ENCODE data around the gene DCK.
"Not testable (repeated sequence)": the region's sequence is repeated elsewhere in the genome, so short reads cannot be mapped to it uniquely, and the experiment has no call there.

The DCK gene

GRCh38 chr4:71029504-71029903, 36.1 kb downstream of the DCK start:
- DNase-seq (ENCODE audit: low read depth in 2 of 2) = no peak
- TF ChIP-seq CTCF (IDR thresholded peaks at IDR 0.05; ENCODE audit: low read depth, low read length) = no peak
- H3K4me3 ChIP-seq (replicated peaks in 1 of 2; ENCODE audit: low read depth in 2 of 2, low read length in 2 of 2) = no peak overlapping the region

GRCh38 chr4:71032106-71032505, 38.7 kb downstream of the DCK start:
- peak in 1 of 2 donors; percentile 78 for DNase-seq (ENCODE audit: low read depth in 2 of 2)
- not testable (repeated sequence) for H3K4me3 ChIP-seq (replicated peaks in 1 of 2; ENCODE audit: low read depth in 2 of 2, low read length in 2 of 2)

- DNase-seq (ENCODE audit: low read depth in 2 of 2) = no peak
- H3K4me3 ChIP-seq (replicated peaks in 1 of 2; ENCODE audit: low read depth in 2 of 2, low read length in 2 of 2) = no peak overlapping the region
- TF ChIP-seq CTCF (IDR thresholded peaks at IDR 0.05; ENCODE audit: low read depth, low read length) = no peak
Measured at GRCh38 chr4:71045256-71045655, 51.8 kb downstream of the DCK start.

- no peak overlapping the region for H3K4me3 ChIP-seq (replicated peaks in 1 of 2; ENCODE audit: low read depth in 2 of 2, low read length in 2 of 2)
- DNase-seq (ENCODE audit: low read depth in 2 of 2) = no peak
Measured at GRCh38 chr4:71049395-71049794, 55.9 kb downstream of the DCK start.

GRCh38 chr4:71050809-71051208, 57.4 kb downstream of the DCK start:
- TF ChIP-seq CTCF (IDR thresholded peaks at IDR 0.05; ENCODE audit: low read depth, low read length) = no peak
- DNase-seq (ENCODE audit: low read depth in 2 of 2) = peak; percentile 5 to 8
- H3K4me3 ChIP-seq (replicated peaks in 1 of 2; ENCODE audit: low read depth in 2 of 2, low read length in 2 of 2) = no peak overlapping the region

More at GRCh38 chr4:71049395-71049794, 55.9 kb downstream of the DCK start:
- no peak for TF ChIP-seq CTCF (IDR thresholded peaks at IDR 0.05; ENCODE audit: low read depth, low read length)

- no peak for DNase-seq (ENCODE audit: low read depth in 2 of 2)
- TF ChIP-seq CTCF (IDR thresholded peaks at IDR 0.05; ENCODE audit: low read depth, low read length) = no peak
- no peak overlapping the region for H3K4me3 ChIP-seq (replicated peaks in 1 of 2; ENCODE audit: low read depth in 2 of 2, low read length in 2 of 2)
Measured at GRCh38 chr4:71052034-71052433, 58.6 kb downstream of the DCK start.

- H3K4me3 ChIP-seq (replicated peaks in 1 of 2; ENCODE audit: low read depth in 2 of 2, low read length in 2 of 2) = no peak overlapping the region
- no peak for TF ChIP-seq CTCF (IDR thresholded peaks at IDR 0.05; ENCODE audit: low read depth, low read length)
- DNase-seq (ENCODE audit: low read depth in 2 of 2) = no peak
Measured at GRCh38 chr4:71052716-71053115, 59.3 kb downstream of the DCK start.

GRCh38 chr4:71053613-71054012, 60.2 kb downstream of the DCK start:
- DNase-seq (ENCODE audit: low read depth in 2 of 2); H3K4me3 ChIP-seq (replicated peaks in 1 of 2; ENCODE audit: low read depth in 2 of 2, low read length in 2 of 2): not testable (repeated sequence)

- not testable (repeated sequence) for H3K4me3 ChIP-seq (replicated peaks in 1 of 2; ENCODE audit: low read depth in 2 of 2, low read length in 2 of 2); DNase-seq (ENCODE audit: low read depth in 2 of 2)
Measured at GRCh38 chr4:71059573-71059972, 66.1 kb downstream of the DCK start.
